HCT116 (cell line): Measurements from ENCODE around the gene PLPPR3. TPM values are rescaled to one million over a fixed set of nuclear protein-coding genes. Genes with fewer than 3 reads are reported as not detected.

Source experiments
- ATAC-seq: fragments of 200-7000 bp; cut with Tn5 transposase; 2 replicates; pipeline ENCODE4 v1.9.1; 2020; ENCODE audit warnings: mild to moderate bottlenecking, moderate library complexity
- BruUV-seq: library from RNA; stranded (reverse); fragments of 400-500 nt; replicated peaks from 2 replicates; lab custom pipeline; 2021; lab: Mats Ljungman, UMichigan
- CTCF ChIA-PET: fragments of 300-600 bp; sonication (Branson Sonifier 250); formaldehyde crosslinking; loops from one replicate; lab custom pipeline; 2021; ENCODE audit warnings: antibody characterized with exemption; lab: Charles Lee
- POLR2A ChIA-PET: fragments of 300-600, 350-600 bp; sonication (Branson Sonifier 250); formaldehyde crosslinking; loops from one replicate; lab custom pipeline; 2021; ENCODE audit warnings: antibody characterized with exemption; lab: Charles Lee
- RAD21 ChIA-PET, 2 experiments: fragments of 300-600 bp; sonication (Branson Sonifier 250); formaldehyde crosslinking; loops; one replicate each; lab custom pipeline; 2023; ENCODE audit warnings: low total read pairs in 2 of 2; ENCODE audit not compliant: uncharacterized antibody in 2 of 2, unreplicated experiment in 2 of 2, low non-redundant PET in 1 of 2; lab: Charles Lee
- DNase-seq: peaks from one replicate; pipeline ENCODE4 v3.0.0-alpha.2; 2010; ENCODE audit warnings: low read depth, low spot score
- H2AFZ ChIP-seq: fragments of 200-600 bp; shearing (Covaris generic), sonication (generic); 2 replicates; pipeline ENCODE4 v1.6.1; 2017; ENCODE audit warnings: low read depth, mixed run types, mixed read lengths, antibody characterized with exemption, low read length; ENCODE audit not compliant: poor library complexity, severe bottlenecking
- H3K27ac ChIP-seq: 2 replicates; pipeline ENCODE4 v1.5.1; 2012; ENCODE audit warnings: low read depth, low read length
- H3K27me3 ChIP-seq: fragments of 200-600 bp; sonication (generic); 2 replicates; pipeline ENCODE4 v1.6.1; 2016; ENCODE audit warnings: mixed run types, low read length, mixed read lengths; ENCODE audit not compliant: insufficient read depth
- H3K36me3 ChIP-seq, 2 experiments: fragments of 200-500 bp in 1 of 2; fragments of 200-600 bp in 1 of 2; sonication (Bioruptor generic) in 1 of 2; sonication (generic) in 1 of 2; 2 replicates each; pipeline versions ENCODE4 v1.5.1 to v1.6.1; 2014 to 2016; ENCODE audit warnings: low read length in 2 of 2, inconsistent platforms in 1 of 2, mixed read lengths in 1 of 2, mixed run types in 1 of 2; ENCODE audit not compliant: insufficient read depth in 2 of 2, control insufficient read depth in 1 of 2
- H3K4me1 ChIP-seq, 2 experiments: fragments of 200-600 bp in 1 of 2; sonication (generic) in 1 of 2; 2 replicates each; pipeline versions ENCODE4 v1.5.1 to v1.6.1; 2012 to 2017; ENCODE audit warnings: low read length in 2 of 2, inconsistent platforms in 1 of 2, mild to moderate bottlenecking in 1 of 2, mixed read lengths in 1 of 2, mixed run types in 1 of 2, moderate library complexity in 1 of 2; ENCODE audit not compliant: insufficient read depth in 2 of 2, control insufficient read depth in 1 of 2
- H3K4me2 ChIP-seq: fragments of 200-600 bp; sonication (generic); 2 replicates; pipeline ENCODE4 v1.6.1; 2017; ENCODE audit warnings: mixed run types, low read length, mixed read lengths
- H3K4me3 ChIP-seq, 2 experiments: fragments of 200-600 bp in 1 of 2; sonication (generic) in 1 of 2; replicated peaks in 1 of 2; 2 replicates each; pipeline ENCODE4 v1.5.1; 2011 to 2016; ENCODE audit warnings: low read length in 2 of 2, control low read depth in 1 of 2, low read depth in 1 of 2, mild to moderate bottlenecking in 1 of 2, mixed read lengths in 1 of 2, mixed run types in 1 of 2
- H3K79me2 ChIP-seq: fragments of 200-600 bp; sonication (generic); 2 replicates; pipeline ENCODE4 v1.6.1; 2017; ENCODE audit warnings: mild to moderate bottlenecking, mixed run types, low read length, moderate library complexity, mixed read lengths; ENCODE audit not compliant: insufficient read depth
- H3K9ac ChIP-seq: fragments of 200-600 bp; sonication (generic); 2 replicates; pipeline ENCODE4 v1.6.1; 2016; ENCODE audit warnings: low read length, mixed read lengths
- H3K9me2 ChIP-seq: fragments of 200-600 bp; sonication (generic), shearing (Covaris generic); 2 replicates; pipeline ENCODE4 v1.6.1; 2017; ENCODE audit warnings: mixed run types, mild to moderate bottlenecking, moderate library complexity; ENCODE audit not compliant: insufficient read depth
- H3K9me3 ChIP-seq, 2 experiments: fragments of 200-500 bp in 1 of 2; fragments of 200-600 bp in 1 of 2; sonication (Bioruptor generic) in 1 of 2; sonication (generic) in 1 of 2; 2 replicates each; pipeline ENCODE4 v1.6.1; 2014 to 2017; ENCODE audit warnings: low read length in 2 of 2, mixed read lengths in 2 of 2, inconsistent platforms in 1 of 2, low read depth in 1 of 2, mild to moderate bottlenecking in 1 of 2, mixed run types in 1 of 2, moderate library complexity in 1 of 2; ENCODE audit not compliant: control insufficient read depth in 1 of 2, insufficient read depth in 1 of 2
- H4K20me1 ChIP-seq: fragments of 200-600 bp; sonication (generic), shearing (Covaris generic); 2 replicates; pipeline ENCODE4 v1.6.1; 2017; ENCODE audit warnings: mixed run types, mild to moderate bottlenecking, moderate library complexity; ENCODE audit not compliant: insufficient read depth
- CTCF ChIP-seq, 3 experiments: fragments of 200-600 bp in 1 of 3; sonication (generic) in 1 of 3; IDR thresholded peaks in 2 of 3; conservative IDR thresholded peaks in 1 of 3; 2 replicates each; pipeline ENCODE4 v1.5.1; 2012 to 2017; ENCODE audit warnings: low read depth in 2 of 3, low read length in 2 of 3, antibody characterized with exemption in 1 of 3, borderline replicate concordance in 1 of 3, control low read depth in 1 of 3, mild to moderate bottlenecking in 1 of 3, mixed read lengths in 1 of 3, mixed run types in 1 of 3, moderate library complexity in 1 of 3; ENCODE audit not compliant: insufficient read depth in 1 of 3
- EGR1 ChIP-seq: IDR thresholded peaks from 2 replicates; pipeline ENCODE4 v1.6.1; 2012; ENCODE audit warnings: low read depth
- EZH2phosphoT487 ChIP-seq: fragments of 200-600 bp; IDR thresholded peaks from 2 replicates; pipeline ENCODE4 v1.6.1; 2018; ENCODE audit warnings: antibody characterized with exemption, borderline replicate concordance
- JUND ChIP-seq: IDR thresholded peaks from 2 replicates; pipeline ENCODE4 v1.6.1; 2012
- MAX ChIP-seq: IDR thresholded peaks from 2 replicates; pipeline ENCODE4 v1.6.1; 2012
- RAD21 ChIP-seq: IDR thresholded peaks from 2 replicates; pipeline ENCODE4 v1.6.1; 2012; ENCODE audit warnings: low read depth, mild to moderate bottlenecking
- REST ChIP-seq: IDR thresholded peaks from 2 replicates; pipeline ENCODE4 v1.6.1; 2012; ENCODE audit warnings: low read depth
- SP1 ChIP-seq: IDR thresholded peaks from 2 replicates; pipeline ENCODE4 v1.6.1; 2012; ENCODE audit warnings: low read depth
- TCF7L2 ChIP-seq: IDR thresholded peaks from 2 replicates; pipeline ENCODE4 v1.7.0; 2011; ENCODE audit warnings: borderline replicate concordance, inconsistent platforms; ENCODE audit not compliant: insufficient read depth, insufficient read length; ENCODE audit errors: extremely low read depth
- ZBTB33 ChIP-seq: IDR thresholded peaks from 2 replicates; pipeline ENCODE4 v1.6.1; 2011; ENCODE audit warnings: mild to moderate bottlenecking, low read length, moderate library complexity; ENCODE audit not compliant: insufficient replicate concordance; ENCODE audit errors: extremely low read depth
- intact Hi-C: fragments of 100-400 bp; cut with micrococcal nuclease; formaldehyde crosslinking; loops from 2 replicates; pipeline ENCODE4 v1.10.0; 2022
- total RNA-seq: library from RNA; stranded (reverse); gene quantifications from one replicate; pipeline ENCODE4 v1.2.1, GENCODE V29; 2021; ENCODE audit not compliant: unreplicated experiment

The PLPPR3 gene
- total RNA-seq, 1 experiment from 2014 or later: 0.27 TPM

- CTCF ChIA-PET: no interaction called here
- no peak overlapping the region for H2AFZ ChIP-seq
- ATAC-seq: no peak
Observed at GRCh38 chr19:768424-768823, 53.3 kb downstream of the PLPPR3 start.

More at GRCh38 chr19:768424-768823, 53.3 kb downstream of the PLPPR3 start:
- POLR2A ChIA-PET: interaction anchor here (0.6 kb wide), 1 partner anchor 427 kb away, joined by 3 read pairs; no protein-coding TSS in a partner anchor
- H3K4me2 ChIP-seq: no peak overlapping the region
- H4K20me1 ChIP-seq: no peaks in the 10 kb centered on the region
- H3K9me2 ChIP-seq: no peaks in the 10 kb centered on the region
- H3K27me3 ChIP-seq: no peaks in the 10 kb centered on the region
- H3K4me3 ChIP-seq: no peak overlapping the region
- H3K36me3 ChIP-seq: peaks cover 0 to 11% of the 10 kb centered on the region in 2 experiments; a peak in 2 of 4 replicates
- DNase-seq: no peak
- RAD21 ChIA-PET: no interaction called here
- intact Hi-C loops: no loop called here
- H3K27ac ChIP-seq: no peak overlapping the region
- H3K4me1 ChIP-seq: peaks cover 4 to 14% of the 10 kb centered on the region in 2 experiments
- BruUV-seq: no TSS peak
- H3K79me2 ChIP-seq: no peaks in the 10 kb centered on the region
- TF ChIP-seq TCF7L2 (no peak), JUND (no peak), CTCF (IDR thresholded peaks at IDR 0.05 in 2 of 3, conservative IDR thresholded peaks at IDR 0.05 in 1 of 3; ENCODE audit: borderline replicate concordance in 1 of 3, insufficient read depth in 1 of 3, low read depth in 2 of 3, low read length in 2 of 3) (no peak), REST (no peak), ZBTB33 (no peak), EZH2phosphoT487 (no peak), MAX (no peak), SP1 (no peak), EGR1 (no peak), RAD21 (no peak)
- H3K9me3 ChIP-seq: no peaks in the 10 kb centered on the region
- no peak overlapping the region for H3K9ac ChIP-seq
